HG03457 (cell line): ENCODE results near the gene GOLGA7B.

ENCODE experiments used
- ATAC-seq: cut with Tn5 transposase; IDR thresholded peaks from one replicate; pipeline ENCODE4 v1.9.1; 2021; ENCODE audit warnings: moderate number of reproducible peaks; ENCODE audit not compliant: unreplicated experiment

The GOLGA7B gene

DNA sequence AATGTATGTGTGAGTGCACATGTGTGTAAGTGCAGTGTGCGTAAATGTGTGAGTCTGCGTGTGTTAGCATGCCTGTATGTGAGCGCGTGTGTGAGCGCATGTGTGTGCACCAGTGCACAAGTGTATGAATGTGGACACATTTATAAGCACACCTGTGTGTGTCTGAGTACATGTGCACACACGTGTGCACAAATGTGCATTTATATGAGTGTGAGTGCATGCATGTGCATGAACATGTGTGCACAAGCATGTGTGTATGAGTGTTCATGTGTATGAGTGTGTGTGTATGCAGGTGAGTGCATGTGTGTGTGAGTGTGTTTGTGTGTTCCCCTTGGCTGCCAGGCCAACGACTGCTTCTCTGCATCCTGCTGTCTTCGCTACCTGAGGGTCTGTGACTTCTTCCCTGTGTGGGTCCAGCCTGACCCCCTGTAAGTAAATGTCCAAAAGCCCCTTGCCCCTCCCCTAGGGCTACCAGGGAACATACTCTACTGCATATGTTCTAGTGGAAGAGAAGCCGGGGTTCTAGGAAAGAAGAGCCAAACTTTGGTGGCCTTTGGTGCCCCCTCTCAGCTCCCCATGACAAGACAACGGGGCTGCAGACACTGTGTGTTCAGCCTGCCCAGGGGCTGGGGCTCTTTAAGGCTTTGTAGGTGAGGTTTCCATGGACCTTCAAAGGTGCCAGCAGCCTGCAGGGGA, 17.0 kb downstream of the GOLGA7B start:
- no peak for ATAC-seq

GRCh38 chr10:97867220-97867800, 17.7 kb downstream of the GOLGA7B start:
- no peak for ATAC-seq

DNA sequence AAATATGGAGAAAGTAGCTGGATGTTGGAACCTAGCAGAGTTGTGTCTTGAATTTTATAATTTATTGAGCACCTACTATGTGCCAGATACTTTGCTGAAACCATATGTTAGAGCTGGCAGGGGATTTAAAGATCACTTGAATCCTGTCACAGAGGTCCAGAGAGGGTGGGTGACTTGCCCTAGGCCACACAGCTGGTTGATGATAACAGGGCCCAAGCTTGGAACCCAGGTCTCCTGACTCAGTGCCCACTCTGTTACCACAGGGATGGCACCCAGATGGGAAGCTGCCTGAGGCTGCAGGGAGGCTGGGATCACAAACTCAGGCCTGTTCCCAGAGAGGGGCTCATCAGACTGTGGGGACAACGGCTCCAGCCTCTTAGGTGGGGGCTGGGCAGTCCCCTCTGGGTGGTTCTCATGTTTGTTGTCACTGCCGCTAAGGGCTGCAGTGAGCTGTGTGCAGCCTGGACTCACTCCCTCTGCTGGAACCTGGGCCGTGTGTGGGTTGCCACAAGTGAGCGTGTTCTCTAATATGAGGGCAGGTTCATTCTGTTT, 18.6 kb downstream of the GOLGA7B start:
- ATAC-seq, result no peak

DNA sequence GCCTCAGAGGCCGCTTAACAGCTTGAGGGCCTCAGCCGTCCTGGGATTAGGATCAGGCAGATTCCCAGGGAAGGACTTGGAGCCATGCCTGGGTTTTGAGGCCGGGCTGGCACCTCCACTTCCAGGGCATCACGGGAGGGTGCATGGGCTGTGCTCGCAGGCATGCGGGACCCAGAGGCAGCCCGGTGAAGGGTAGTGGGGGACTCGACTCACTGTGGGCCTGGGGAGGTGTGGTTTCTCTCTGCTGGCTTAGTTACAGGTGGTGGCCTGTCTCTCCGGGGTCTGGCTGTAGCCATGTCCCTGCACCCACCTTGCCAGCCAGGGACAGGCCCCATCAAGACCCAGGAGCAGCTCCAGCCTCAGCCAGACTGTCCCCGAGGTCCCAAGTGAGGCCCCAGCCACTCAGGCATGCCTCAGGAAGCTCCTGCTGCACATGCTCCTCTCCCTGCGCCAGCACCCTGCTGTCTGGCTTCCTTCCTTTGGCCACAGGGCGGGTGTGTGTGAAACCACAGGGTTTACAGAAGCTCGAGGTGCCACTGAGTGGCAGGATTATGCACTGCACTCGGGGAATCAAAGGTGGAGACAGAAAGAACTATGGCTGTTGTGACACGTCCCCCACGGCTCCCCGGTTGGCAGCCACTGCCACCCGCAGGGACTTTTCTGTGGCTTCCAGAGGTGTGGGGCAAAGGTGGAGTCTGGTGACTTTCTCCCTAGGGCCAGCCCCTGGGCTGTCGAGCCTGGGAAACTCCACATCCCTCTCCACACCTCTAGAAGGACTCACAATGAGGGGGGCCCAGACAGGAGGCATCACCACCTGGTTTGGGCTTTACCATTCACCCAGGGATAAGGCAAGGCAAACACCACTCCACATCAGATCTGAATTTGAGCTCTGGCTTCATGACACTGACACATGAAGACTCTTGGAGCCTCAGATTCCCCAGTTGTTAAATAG, 19.7 kb downstream of the GOLGA7B start:
- peak; percentile 86 for ATAC-seq

GRCh38 chr10:97870990-97871389, 21.3 kb downstream of the GOLGA7B start:
- no peak for ATAC-seq

DNA sequence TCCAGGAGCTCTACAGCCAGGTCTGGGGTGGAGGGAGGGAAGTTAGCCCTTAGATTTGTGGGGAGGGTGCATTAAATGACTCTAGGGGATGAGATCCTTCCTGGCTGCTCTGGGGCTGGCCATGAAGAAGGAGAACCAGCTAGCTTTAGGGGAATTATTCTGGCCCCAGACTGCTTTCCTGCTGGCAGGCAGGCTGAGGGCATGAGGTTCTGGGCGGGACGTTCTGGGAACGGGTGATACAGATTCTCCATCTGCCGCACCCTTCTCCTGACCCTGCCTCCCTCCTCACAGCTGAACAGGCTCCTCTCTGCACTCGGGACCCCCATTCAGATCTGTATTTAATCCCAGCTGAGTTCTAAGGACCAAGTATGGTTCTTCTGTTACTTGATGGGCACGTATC, 23.9 kb downstream of the GOLGA7B start:
- ATAC-seq, result no peak

DNA sequence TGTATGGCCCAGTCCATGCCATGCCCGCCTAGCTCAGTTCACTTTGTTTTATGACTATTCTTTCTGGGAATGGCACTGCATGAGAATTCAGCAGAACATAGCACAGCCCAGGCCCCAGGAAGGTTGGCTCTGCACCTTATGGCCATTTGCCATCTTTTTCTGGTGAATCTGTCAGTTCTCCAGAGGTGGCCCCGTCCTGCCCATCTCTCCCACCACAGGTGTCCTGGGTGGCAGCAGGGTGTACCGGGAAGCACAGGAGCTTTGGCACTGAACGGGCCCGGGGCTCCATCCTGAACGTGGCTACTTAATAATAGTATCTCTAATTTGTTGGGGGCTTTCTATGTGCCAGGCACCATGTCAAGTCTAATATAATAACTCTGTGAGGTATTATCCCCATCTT, 24.7 kb downstream of the GOLGA7B start:
- ATAC-seq, result no peak

DNA sequence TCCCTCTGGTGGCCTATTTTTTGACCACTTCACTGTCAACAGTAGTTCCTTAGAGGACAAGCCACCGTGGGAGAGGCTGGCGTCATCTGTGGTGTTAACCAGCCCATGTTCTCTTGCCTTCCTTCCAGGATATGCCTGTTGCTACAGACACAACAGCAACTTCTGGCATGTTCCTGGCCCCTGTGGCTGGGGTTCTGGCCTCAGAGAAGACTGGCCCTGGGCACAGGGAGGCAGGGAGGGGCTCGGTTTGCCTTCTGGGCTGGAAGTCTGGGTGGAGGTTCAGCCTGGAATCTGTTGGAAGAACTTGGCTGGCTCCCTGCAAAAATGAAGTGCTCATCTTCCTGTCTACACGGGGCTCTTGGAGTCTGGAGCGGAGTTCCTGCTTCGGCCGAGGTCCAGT, 25.7 kb downstream of the GOLGA7B start:
- ATAC-seq, result no peak

- ATAC-seq, result no peak
Observed at GRCh38 chr10:97876402-97876801, 26.8 kb downstream of the GOLGA7B start.

DNA sequence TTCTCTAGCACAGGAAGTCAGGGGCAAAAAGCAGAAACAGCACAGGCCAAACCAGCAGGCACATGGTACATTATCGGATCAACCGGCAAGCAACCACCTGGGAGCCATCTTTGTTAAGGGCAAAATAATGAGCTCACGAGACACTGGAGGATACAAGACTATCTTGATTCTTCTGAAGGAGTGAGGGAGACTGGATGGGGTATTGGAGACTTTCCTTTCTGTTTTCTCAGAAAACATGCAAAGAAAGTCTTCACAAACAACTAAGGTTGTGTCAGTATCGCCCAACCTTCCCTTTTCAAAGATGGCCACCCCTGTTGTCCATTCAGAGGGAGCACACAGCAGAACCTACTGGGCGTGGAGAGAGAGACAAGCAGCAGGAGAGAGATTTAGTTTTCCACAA, 29.6 kb downstream of the GOLGA7B start:
- ATAC-seq, result no peak

DNA sequence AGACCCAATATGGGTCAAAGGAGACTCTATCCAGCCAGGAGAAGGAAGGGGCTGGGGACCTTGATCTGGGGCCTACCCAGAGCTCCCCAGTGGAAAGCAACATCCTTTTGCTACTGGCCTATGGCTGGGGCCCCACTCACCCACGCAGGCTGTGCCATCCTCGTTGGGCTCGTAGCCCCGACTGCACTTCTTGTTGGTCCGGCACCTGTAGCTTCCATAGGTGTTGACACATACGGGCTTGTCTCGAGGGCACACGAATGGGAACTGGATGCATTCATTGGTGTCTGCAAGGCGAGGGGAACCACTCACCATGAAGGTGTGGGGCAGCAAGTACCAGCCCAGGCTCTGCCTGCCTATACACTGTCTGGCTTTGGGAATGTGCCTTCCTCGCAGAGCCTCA, 30.5 kb downstream of the GOLGA7B start:
- ATAC-seq, result no peak

GRCh38 chr10:97882142-97883091, 32.8 kb downstream of the GOLGA7B start:
- ATAC-seq, result no peak

DNA sequence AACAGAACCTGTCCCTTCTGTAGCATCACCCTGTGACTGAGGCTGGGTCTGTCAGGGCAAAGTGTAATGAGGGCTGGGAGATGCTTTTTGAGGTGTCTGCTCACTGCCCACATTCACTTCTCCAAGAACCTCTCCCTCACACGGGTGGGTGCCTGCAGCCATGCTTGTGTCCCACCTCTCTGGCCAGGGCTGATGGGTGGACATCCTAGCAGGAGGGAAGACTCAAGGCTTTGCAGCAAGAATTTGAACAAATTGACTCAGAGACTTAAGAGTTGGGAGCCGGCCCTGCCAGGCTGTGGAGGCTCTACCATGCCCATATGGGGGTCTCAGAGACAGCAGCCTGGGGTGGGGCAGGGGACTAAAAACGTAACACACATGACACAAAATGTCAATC, 33.4 kb downstream of the GOLGA7B start:
- ATAC-seq, result no peak

GRCh38 chr10:97886286-97886685, 36.6 kb downstream of the GOLGA7B start:
- ATAC-seq, result no peak

DNA sequence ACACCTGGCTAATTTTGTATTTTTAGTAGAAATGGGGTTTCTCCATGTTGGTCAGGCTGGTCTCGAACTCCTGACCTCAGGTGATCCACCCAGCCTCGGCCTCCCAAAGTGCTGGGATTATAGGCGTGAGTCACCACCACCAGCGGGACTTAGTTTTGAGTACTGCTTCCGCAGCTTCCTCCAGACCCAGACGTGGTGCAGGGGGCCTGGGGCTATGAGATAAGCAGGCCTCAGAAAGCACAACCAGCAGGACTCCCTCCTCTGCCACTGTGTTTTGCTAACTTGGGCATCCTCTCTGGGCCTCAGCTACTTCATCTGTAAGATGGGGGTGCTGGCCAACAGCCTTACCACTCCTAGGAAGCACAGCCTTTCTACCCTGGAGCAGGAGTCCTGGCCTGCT, 37.8 kb downstream of the GOLGA7B start:
- no peak for ATAC-seq

DNA sequence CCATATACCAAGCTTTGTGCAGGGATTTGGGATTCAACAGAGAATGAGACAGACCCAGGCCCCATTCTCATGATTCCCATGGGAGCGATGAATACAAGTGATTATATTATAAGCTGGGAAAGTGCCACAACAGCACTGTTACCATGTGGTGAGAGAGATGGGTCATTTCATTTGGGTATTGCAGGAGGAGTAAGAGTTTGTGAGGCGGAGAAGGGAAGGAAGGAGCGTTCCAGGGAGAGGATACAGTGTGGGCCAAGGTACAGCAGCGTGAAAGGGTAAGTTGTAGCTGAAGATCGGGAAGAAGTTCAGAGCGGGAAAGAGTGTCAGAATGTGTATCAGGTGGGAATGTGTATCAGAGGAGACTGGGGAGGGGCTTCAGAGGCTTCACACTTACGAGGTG, 38.5 kb downstream of the GOLGA7B start:
- no peak for ATAC-seq

GRCh38 chr10:97888641-97889262, 39.1 kb downstream of the GOLGA7B start:
- ATAC-seq, result no peak

- no peak for ATAC-seq
Observed at GRCh38 chr10:97889461-97890265, 40.0 kb downstream of the GOLGA7B start.

DNA sequence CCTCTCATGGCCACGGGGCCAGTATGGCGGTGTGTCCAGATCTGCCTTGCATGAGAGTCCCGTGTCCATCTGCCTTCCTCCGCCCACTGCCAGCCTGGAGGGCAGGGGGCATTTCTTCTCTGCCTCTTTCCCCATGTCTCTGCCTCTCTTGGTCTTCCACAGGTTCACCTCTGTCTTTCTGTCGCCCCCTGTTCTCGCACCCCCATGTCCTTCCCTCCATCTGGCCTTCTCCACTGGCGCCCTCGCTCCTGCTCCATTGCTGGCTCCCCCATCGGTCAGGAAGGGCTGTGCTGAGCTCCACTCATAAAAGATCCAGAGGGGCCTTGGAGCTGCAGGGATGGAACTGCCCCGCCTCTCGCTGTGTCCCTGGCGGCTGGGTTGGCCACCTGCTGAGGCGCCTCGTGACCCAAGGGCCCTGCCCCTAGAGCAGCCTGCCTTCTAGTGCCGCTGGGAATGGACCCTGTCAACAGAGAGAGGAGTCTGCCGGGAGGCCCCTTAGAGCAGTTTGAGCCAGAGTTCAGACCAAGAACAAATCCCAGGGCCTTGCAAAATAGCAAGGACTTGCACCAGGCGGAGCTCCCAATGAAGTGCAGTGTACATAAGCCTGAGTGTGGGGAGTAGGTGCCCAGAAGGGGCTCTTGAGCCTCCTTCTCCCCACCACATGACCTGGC, 42.0 kb downstream of the GOLGA7B start:
- ATAC-seq, result no peak
